Measurements from ENCODE around the gene SPPL3. TPM values are rescaled to one million over a fixed set of nuclear protein-coding genes. Genes with fewer than 3 reads are reported as not detected.

Gene SPPL3
- total RNA-seq, 2 experiments from 2014 or later: 21.3 to 24.2 TPM

- Mint-ChIP-seq H3K36me3 (peaks cover 24% of the 10 kb centered on the region), H3K9me3 (ENCODE audit: low read depth) (no peaks in the 10 kb centered on the region), H3K27ac (no peak overlapping the region), H3K4me3 (peak overlapping the region; percentile 80), H3K4me1 (peaks cover 18% of the 10 kb centered on the region), H3K27me3 (no peaks in the 10 kb centered on the region)
- DNase-seq (no peak), ATAC-seq (no peak)
- CTCF ChIA-PET: no interaction called here
Measured at GRCh38 chr12:120726510-120726793, 177.7 kb downstream of the SPPL3 start.

DNA sequence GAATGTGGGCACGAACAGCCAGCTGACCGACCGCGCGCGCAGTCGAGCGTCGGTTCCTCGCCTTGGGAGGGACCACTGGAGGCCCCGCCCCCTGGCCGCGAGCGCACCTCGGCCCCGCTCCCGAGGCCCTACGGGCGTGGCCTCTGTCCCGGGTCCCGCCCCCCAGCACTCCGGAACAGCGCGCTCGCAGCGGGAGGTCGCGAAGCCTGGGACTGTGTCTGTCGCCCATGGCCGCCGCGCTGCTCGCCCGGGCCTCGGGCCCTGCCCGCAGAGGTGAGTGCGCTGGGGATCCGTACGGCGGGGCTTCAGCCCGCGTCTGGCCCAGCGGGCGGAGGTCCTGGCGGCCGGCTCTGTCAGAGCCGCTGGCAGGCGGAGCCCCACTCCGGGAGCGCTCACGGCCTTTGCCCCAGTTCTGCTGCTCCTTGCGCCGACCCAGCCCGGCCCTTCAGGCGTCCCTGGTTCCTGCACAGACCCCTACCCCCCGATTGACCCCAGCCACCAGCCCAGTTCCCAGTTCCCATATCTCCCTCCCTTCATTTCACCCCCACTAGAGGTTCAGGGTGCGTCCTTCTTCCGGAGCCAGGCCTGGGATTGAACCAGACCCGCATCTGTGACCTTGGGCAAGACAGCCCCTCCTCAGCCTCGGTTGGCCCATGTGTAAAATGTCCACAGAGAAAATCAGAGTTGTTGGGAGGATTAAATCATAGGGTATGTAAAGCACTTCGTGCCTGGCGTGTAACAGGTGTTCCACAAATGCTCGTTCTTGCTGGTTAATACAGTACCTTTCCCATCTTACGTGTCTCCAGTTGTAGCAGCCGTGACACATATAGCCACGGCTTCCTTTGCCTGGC, 178.3 kb downstream of the SPPL3 start, which contains the start of gene ACADS:
ACADS (plus strand) TSS at position 168 of the 851 bp plus-strand sequence; CDS start at position 228, 60 bp downstream.
- Mint-ChIP-seq H3K27me3 (no peaks in the 10 kb centered on the region), H3K9me3 (ENCODE audit: low read depth) (no peaks in the 10 kb centered on the region), H3K4me1 (peaks cover 18% of the 10 kb centered on the region), H3K4me3 (peak within 1 kb of the TSS; percentile 80), H3K27ac (peak within 1 kb of the TSS; percentile 64), H3K36me3 (peaks cover 29% of the 10 kb centered on the region)
- DNase-seq (peak; percentile 93), ATAC-seq (peak; percentile 100)
- CTCF ChIA-PET: interaction anchor here (0.9 to 1.5 kb wide), 5 partner anchors 11 to 246 kb away, joined by 3 to 4 read pairs (median 4); partner anchors contain the start of gene UNC119B

GRCh38 chr12:120725151-120725658, 179.0 kb downstream of the SPPL3 start:
- peak overlapping the region; percentile 80 for H3K4me3 Mint-ChIP-seq
- no peaks in the 10 kb centered on the region for H3K9me3 Mint-ChIP-seq (ENCODE audit: low read depth)
- CTCF ChIA-PET: interaction anchor here (0.9 to 1.5 kb wide), 5 partner anchors 11 to 246 kb away, joined by 3 to 4 read pairs (median 4); partner anchors contain the start of gene UNC119B
- H3K27me3 Mint-ChIP-seq: no peaks in the 10 kb centered on the region
- H3K36me3 Mint-ChIP-seq: peaks cover 29% of the 10 kb centered on the region
- DNase-seq: no peak
- ATAC-seq: no peak
- peak overlapping the region; percentile 64 for H3K27ac Mint-ChIP-seq
- peaks cover 18% of the 10 kb centered on the region for H3K4me1 Mint-ChIP-seq

DNA sequence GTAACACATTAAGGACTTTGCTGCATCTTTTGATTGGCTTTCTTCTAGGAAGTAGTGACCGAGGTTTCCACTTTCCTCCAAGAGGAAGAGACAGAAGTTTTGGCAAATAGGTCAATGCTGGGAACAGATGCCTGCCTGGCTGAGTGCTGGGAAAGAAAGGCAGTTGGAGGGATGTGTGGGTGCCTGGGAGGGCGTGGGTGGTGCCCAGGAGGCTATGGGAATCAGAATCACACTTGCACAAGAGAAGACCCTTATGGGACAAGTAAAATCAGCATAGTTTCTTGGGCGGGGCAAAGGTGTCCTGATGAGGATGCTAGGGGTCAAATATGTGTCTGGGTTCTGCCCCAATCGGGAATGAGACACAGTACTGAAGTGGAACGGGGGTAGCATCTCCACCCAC, 179.4 kb downstream of the SPPL3 start:
- DNase-seq: no peak
- peak overlapping the region; percentile 80 for H3K4me3 Mint-ChIP-seq
- H3K27ac Mint-ChIP-seq: no peak overlapping the region
- H3K4me1 Mint-ChIP-seq: peaks cover 18% of the 10 kb centered on the region
- peaks cover 29% of the 10 kb centered on the region for H3K36me3 Mint-ChIP-seq
- ATAC-seq: no peak
- CTCF ChIA-PET: interaction anchor here (0.9 to 1.5 kb wide), 5 partner anchors 10 to 247 kb away, joined by 3 to 4 read pairs (median 4); partner anchors contain the start of gene UNC119B
- no peaks in the 10 kb centered on the region for H3K9me3 Mint-ChIP-seq (ENCODE audit: low read depth)
- no peaks in the 10 kb centered on the region for H3K27me3 Mint-ChIP-seq

- no peak overlapping the region for H3K27ac Mint-ChIP-seq
- no peaks in the 10 kb centered on the region for H3K9me3 Mint-ChIP-seq (ENCODE audit: low read depth)
- peaks cover 32% of the 10 kb centered on the region for H3K4me1 Mint-ChIP-seq
- peaks cover 35% of the 10 kb centered on the region for H3K36me3 Mint-ChIP-seq
- H3K4me3 Mint-ChIP-seq: no peak overlapping the region
- no peaks in the 10 kb centered on the region for H3K27me3 Mint-ChIP-seq
- no peak for ATAC-seq
- no peak for DNase-seq
- CTCF ChIA-PET: interaction anchor here (1.5 kb wide), 1 partner anchor 74 kb away, joined by 5 read pairs; no protein-coding TSS in a partner anchor
Measured at GRCh38 chr12:120722784-120723183, 181.4 kb downstream of the SPPL3 start.

GRCh38 chr12:120721866-120722265, 182.3 kb downstream of the SPPL3 start:
- no peaks in the 10 kb centered on the region for H3K9me3 Mint-ChIP-seq (ENCODE audit: low read depth)
- CTCF ChIA-PET: interaction anchor here (1.5 kb wide), 1 partner anchor 73 kb away, joined by 5 read pairs; no protein-coding TSS in a partner anchor
- no peak for DNase-seq
- H3K4me3 Mint-ChIP-seq: no peak overlapping the region
- peaks cover 32% of the 10 kb centered on the region for H3K4me1 Mint-ChIP-seq
- no peak overlapping the region for H3K27ac Mint-ChIP-seq
- H3K36me3 Mint-ChIP-seq: peaks cover 35% of the 10 kb centered on the region
- no peak for ATAC-seq
- no peaks in the 10 kb centered on the region for H3K27me3 Mint-ChIP-seq

GRCh38 chr12:120720987-120721801, 183.0 kb downstream of the SPPL3 start:
- ATAC-seq (no peak), DNase-seq (no peak)
- Mint-ChIP-seq H3K9me3 (ENCODE audit: low read depth) (no peaks in the 10 kb centered on the region), H3K36me3 (peaks cover 40% of the 10 kb centered on the region), H3K4me3 (no peak overlapping the region), H3K27me3 (no peaks in the 10 kb centered on the region), H3K4me1 (peaks cover 29% of the 10 kb centered on the region), H3K27ac (no peak overlapping the region)
- CTCF ChIA-PET: interaction anchor here (1.4 to 1.5 kb wide), 2 partner anchors 10 to 72 kb away, joined by 5 read pairs; no protein-coding TSS in a partner anchor

DNA sequence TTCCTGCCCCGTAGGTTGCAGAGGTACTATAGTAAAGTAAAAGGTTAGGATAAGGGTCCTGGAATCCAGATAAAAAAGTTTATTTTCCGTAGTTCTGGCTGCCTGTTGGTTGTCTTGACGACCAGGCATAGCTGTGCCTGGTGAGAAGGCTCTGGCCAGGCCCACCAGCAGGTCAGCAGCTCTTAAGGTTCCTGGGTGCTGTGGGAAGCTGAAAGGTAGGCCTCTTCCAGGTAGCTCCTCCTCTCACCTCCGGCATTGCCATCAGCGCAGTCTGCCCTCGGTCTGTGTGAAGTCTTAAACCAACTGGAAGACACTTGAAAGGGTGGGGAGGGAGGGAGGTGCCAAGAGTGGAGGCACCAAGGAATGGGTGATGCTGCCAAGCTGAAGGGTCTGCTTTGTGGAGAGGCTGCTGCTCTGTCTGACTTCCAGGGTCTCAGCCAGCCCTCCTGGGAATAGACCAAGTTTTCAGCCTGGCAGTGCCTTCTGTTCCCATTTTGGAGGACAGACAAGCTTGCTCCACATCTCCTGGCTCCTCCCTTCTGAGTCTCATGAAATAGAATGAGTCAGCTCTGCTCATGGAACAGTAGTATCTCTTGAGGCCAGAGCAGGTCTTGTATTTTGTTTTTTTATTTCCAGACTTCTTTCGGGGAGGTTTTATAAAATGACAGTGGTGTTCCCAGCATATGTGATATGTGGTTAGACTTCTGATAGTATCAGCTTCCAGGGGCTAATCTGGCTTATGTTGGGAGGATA, 183.7 kb downstream of the SPPL3 start:
- CTCF ChIA-PET: interaction anchor here (1.4 to 1.5 kb wide), 2 partner anchors 9 to 72 kb away, joined by 5 read pairs; no protein-coding TSS in a partner anchor

GRCh38 chr12:120719496-120720233, 184.5 kb downstream of the SPPL3 start:
- CTCF ChIA-PET: interaction anchor here (1.4 to 1.5 kb wide), 2 partner anchors 8 to 71 kb away, joined by 5 read pairs; no protein-coding TSS in a partner anchor
- Mint-ChIP-seq H3K9me3 (ENCODE audit: low read depth) (no peaks in the 10 kb centered on the region), H3K27me3 (no peaks in the 10 kb centered on the region), H3K4me3 (no peak overlapping the region), H3K36me3 (peaks cover 43% of the 10 kb centered on the region), H3K4me1 (peaks cover 17% of the 10 kb centered on the region), H3K27ac (no peak overlapping the region)
- ATAC-seq: no peak
- DNase-seq: no peak

More for the DNA sequence above, 183.7 kb downstream of the SPPL3 start:
- H3K36me3 Mint-ChIP-seq: peaks cover 40% of the 10 kb centered on the region
- ATAC-seq (no peak), DNase-seq (no peak)
- H3K9me3 Mint-ChIP-seq (ENCODE audit: low read depth): no peaks in the 10 kb centered on the region
- no peaks in the 10 kb centered on the region for H3K27me3 Mint-ChIP-seq
- no peak overlapping the region for H3K4me3 Mint-ChIP-seq
- peaks cover 24% of the 10 kb centered on the region for H3K4me1 Mint-ChIP-seq
- H3K27ac Mint-ChIP-seq: no peak overlapping the region

- H3K9me3 Mint-ChIP-seq (ENCODE audit: low read depth): no peaks in the 10 kb centered on the region
- DNase-seq: no peak
- H3K27me3 Mint-ChIP-seq: no peaks in the 10 kb centered on the region
- H3K4me1 Mint-ChIP-seq: peaks cover 17% of the 10 kb centered on the region
- peak overlapping the region; percentile 15 for H3K27ac Mint-ChIP-seq
- no peak overlapping the region for H3K4me3 Mint-ChIP-seq
- ATAC-seq: no peak
- CTCF ChIA-PET: interaction anchor here (1.5 kb wide), 1 partner anchor 70 kb away, joined by 5 read pairs; no protein-coding TSS in a partner anchor
- H3K36me3 Mint-ChIP-seq: peaks cover 44% of the 10 kb centered on the region
Measured at GRCh38 chr12:120719072-120719471, 185.1 kb downstream of the SPPL3 start.

GRCh38 chr12:120718055-120718454, 186.1 kb downstream of the SPPL3 start:
- Mint-ChIP-seq H3K27ac (no peak overlapping the region), H3K4me3 (no peak overlapping the region), H3K27me3 (no peaks in the 10 kb centered on the region), H3K36me3 (peaks cover 44% of the 10 kb centered on the region), H3K4me1 (peaks cover 27% of the 10 kb centered on the region), H3K9me3 (ENCODE audit: low read depth) (no peaks in the 10 kb centered on the region)
- DNase-seq (no peak), ATAC-seq (no peak)
- CTCF ChIA-PET: no interaction called here

Data from activated CD8-positive, alpha-beta memory T cell treated with anti-CD3 and anti-CD28 coated beads, Interleukin-2, amount 10 ng/mL, durations not matched to agents 7 days and 5 days (primary cell).